ENCODE data around the gene OR10G4.
"Not testable (repeated sequence)": the region's sequence is repeated elsewhere in the genome, so short reads cannot be mapped to it uniquely, and the experiment has no call there.

Gene OR10G4, protein sequence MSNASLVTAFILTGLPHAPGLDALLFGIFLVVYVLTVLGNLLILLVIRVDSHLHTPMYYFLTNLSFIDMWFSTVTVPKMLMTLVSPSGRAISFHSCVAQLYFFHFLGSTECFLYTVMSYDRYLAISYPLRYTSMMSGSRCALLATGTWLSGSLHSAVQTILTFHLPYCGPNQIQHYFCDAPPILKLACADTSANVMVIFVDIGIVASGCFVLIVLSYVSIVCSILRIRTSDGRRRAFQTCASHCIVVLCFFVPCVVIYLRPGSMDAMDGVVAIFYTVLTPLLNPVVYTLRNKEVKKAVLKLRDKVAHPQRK

DNA sequence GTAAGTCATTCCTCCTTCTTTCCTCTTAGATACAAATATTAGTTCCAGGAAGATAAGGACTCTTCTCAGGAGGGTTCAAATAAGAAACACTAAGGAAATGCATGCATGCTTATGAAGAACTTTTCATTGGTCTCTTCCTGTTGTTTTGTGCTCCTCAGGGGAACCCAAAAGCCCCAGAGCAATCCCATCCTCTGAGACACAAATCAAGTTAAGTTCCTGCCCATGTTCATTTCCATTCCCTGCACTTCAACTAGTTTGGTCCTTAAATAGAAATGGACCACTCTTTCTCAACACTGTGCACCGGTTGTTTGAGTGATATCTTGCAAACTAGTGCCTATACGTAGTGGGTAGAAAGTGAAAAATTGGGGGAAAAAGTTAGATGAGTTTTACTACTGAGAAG, at the start of gene OR10G4:
Gene OR10G4 (plus strand): TSS at position 301 of the 400 bp plus-strand sequence. CDS start 2,578 bp downstream, outside the sequence.
- DNase-seq: no peak

DNA sequence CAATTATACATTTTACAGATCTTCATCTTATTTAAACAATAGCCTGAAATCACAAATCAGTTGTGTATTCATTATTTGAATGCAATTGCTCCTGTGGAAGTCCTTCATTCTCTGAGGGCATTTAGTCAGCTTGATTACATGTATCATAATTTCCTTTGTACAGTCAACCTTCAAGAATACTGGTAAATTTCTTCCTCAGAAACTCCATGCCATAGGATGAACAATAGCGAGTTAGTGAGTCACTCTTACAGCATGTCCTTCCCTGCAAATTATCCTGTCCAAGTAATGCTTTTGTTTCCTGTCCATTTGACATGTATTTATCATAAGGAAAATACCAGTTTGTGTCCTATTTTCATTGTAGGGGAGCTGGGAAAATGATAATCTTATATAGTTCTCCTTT, 39.0 kb upstream of the OR10G4 start:
- DNase-seq: peak; percentile 54

DNA sequence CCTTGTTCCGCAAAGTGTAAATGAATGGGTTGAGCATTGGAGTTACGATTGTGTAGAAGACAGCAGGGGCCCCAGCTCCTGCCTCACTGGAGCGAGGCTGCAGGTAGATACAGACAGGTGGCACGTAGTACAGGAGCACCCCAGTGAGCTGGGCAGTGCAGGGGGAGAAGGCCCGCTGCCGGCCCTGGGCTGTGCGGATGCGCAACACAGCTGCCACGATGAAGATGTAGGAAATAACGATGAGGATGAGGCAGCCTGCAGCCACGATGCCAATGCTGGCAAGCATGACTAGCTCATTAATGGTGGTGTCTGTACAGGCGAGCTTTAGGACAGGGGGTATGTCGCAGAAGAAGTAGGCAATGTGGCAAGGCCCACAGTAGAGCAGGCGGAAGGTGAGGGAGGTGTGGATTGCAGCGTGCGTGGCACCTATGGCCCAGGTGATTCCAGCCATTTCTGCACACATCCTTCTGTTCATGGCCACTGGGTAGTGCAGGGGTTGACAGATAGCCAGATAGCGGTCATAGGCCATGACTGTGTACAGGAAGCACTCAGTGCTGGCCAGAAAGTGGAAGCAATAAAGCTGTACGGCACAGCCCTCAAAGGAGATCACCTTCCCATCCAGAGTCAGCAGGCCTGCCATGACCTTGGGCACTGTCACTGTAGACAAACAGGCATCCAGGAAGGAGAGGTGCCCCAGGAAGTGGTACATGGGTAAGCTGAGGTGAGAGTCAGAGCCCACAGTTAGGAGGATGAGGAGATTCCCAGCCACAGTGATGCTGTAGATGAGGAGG, 35.8 kb upstream of the OR10G4 start:
- DNase-seq: no peak

DNA sequence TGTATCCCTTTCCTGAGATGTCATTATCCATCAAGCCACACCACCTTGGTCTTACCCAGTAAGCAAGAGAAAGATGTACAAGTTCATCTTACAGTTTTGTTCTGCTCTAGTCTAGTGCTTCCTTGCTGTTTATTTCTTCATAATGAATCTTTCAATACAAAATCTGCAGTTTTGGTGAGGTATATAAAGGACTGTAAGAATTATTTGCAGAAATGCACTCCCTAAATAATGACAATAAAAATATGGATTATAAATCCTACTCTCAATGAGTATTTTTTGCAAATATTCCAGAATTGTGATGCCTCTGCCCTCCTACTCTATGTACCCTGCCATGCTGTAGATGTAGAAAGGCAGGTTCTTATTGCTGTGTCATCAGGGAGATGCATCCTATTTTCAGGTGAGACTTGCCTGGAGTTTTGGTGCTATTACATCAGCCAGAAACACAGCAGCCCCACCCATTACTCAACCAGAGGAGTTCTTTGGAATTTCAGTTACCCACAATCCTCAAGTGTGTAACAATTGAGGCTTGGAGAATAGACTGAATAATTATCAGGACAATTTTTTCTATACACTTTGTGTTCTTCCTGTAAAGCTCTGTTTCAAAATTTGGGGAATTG, 35.0 kb upstream of the OR10G4 start, which contains the start of gene OR10S1:
Gene OR10S1 (minus strand): TSS at position 51 of the 617 bp plus-strand sequence. CDS start 117 bp downstream, outside the sequence.
- no peak for DNase-seq

DNA sequence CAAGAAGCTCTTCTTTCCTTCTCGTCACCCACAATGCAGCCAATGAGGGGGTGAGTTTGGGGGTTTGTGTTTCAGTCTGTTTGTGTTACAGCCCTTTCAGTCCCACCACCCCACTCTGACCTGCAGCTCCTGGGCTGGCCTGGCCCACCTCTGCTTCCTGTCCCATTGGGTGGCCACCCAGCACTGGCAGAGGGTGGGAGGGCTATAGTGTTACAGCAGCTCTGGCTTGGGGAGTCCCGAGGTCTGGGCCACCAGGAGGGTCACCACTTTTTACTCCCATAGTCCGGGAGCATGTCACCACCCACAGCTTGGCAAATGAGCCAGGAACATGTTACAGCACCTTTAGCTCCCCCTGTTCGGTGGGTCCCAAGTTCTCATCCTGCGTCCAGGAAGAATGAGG, 33.5 kb upstream of the OR10G4 start:
- DNase-seq: no peak

DNA sequence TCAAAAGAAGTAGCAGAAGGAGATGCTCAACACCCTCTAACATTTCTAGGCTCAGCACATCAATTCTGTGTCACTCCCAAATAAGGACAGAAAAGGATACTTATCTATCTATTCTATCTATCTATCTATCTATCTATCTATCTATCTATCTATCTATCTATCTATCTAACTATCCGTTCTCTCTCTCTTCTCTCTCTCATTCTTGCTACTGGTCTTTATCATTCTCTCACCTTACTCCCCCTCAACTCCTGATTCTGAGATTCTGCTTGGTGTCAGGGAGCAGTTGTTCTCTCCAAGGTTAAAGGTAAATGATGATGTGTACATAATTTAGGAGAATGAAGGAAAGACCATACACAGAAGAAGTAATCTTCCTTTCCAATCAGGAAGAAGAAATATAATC, 17.7 kb upstream of the OR10G4 start, which contains the start of gene OR10G6:
Gene OR10G6 (minus strand): TSS at position 43 of the 400 bp plus-strand sequence. CDS start 0 bp downstream, at position 43.
- no peak for DNase-seq

DNA sequence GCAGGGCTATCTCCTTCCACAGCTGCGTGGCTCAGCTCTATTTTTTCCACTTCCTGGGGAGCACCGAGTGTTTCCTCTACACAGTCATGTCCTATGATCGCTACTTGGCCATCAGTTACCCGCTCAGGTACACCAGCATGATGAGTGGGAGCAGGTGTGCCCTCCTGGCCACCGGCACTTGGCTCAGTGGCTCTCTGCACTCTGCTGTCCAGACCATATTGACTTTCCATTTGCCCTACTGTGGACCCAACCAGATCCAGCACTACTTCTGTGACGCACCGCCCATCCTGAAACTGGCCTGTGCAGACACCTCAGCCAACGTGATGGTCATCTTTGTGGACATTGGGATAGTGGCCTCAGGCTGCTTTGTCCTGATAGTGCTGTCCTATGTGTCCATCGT, 3.0 kb downstream of the OR10G4 start:
- DNase-seq: not testable (repeated sequence)

DNA sequence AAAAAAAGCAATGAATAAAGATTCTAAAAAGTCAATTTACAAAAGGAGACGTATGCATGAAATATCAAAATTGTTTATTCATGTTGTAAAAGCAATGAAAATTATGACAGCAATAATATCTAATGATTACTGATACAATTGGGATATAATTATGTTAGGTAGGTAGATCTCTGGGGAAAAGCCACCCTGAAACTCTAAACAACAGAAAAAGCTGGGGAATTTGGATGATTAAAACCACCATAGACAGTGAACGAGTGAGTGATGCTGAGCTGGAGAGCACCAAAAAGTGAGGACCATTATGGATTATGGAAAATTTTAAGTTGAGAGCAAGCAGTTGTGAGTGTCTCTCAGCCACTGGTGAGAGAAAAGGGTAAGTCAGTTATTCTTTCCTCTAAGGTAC, 13.7 kb downstream of the OR10G4 start, which contains the start of gene OR10G8:
Gene OR10G8 (plus strand): TSS at position 301 of the 400 bp plus-strand sequence. CDS start 2,825 bp downstream, outside the sequence.
- no peak for DNase-seq

DNA sequence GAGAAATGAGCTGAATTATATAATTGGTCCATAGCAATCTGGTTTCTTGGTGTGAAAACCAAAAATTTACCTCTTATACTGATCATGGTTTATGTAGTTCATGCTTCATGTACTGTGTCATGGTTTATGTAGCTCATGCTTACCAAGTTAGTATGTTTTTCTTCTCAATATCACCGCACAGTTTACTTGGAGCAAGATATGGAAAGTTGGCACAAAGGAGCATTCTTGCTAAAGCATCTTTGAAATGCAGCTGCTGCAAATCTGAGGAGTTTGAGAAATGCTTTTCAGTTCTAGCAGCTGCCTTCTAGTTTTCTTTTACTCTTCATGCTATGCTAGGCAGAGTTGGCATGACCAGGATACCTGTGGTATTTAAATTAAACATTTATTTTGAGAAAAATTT, 23.9 kb downstream of the OR10G4 start:
- DNase-seq: no peak

DNA sequence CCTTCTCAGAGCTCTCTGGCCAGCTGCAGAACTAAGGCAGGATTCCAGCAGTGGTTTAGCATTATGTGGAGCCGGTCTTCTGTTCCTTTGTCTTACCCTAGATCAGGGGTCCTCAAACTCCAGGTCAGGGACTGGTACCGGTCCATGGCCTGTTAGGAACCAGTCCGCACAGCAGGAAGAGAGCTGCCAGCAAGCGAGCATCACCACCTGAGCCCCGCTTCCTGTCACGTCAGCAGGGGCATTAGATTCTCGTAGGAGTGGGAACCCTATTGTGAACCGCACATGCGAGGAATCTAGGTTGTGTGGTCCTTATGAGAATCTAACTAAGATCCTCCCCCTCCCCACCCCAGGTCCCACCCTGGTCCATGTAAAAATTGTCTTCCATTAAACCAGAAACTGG, 26.8 kb downstream of the OR10G4 start:
- DNase-seq: no peak

DNA sequence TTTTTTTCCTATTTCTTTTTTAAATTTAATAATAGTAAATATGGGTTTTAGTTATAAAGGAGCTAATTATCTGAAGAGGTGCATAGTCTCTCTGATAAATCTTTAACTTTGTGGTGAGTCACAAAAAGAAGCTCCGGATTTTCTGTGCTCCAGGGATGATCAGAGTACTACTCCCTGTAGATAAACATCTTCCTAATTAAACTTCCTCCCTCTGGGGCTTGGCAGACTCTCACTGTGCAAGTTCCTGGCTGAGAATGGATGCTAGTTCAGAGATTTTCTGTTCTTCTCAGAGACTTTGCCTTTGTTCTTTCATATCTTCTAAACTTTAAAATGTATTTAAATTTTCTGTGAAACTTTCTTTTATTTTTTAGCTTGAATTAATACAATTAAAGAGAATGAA, 28.5 kb downstream of the OR10G4 start, which contains the start of gene OR10G7:
Gene OR10G7 (minus strand): TSS at position 72 of the 400 bp plus-strand sequence. CDS start 2,324 bp downstream, outside the sequence.
- DNase-seq: no peak

DNA sequence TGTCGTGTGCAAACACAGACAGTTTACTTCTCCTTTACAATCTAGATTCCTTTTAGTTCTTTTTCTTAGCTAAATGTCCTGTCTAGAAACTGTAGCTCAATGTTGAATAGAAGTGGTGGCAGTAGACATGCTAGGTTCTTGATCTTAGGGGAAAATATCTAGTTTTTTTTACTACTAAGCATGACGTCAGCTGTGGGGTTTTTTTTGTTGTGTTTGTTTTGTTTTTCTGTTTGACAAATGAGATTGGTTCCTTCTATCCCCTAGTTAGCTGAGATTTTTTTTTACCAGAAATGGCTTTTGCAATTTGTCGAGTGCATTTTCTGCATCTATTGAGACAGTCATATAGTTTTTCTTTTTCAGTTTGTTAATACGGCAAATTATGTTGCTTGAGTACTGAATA, 30.6 kb downstream of the OR10G4 start:
- DNase-seq: no peak

DNA sequence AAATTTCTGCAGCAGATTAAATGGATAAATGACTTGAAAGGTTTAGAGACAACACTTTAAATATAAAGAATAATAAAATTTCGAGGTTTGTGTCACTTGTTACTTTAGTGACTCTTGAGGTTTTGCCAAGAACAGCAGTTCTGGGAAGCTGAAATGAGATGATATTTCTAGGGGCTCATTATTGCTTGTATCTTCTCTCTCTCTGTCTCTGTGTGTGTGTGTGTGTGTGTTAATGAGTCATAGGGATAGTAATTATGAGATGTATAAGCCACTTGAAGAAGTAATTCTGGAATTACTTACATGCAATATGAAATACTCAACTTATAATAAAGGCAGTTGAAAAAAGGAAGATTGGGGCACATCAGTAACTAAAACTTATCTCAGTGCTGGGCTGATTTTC, 38.0 kb downstream of the OR10G4 start:
- DNase-seq: no peak

DNA sequence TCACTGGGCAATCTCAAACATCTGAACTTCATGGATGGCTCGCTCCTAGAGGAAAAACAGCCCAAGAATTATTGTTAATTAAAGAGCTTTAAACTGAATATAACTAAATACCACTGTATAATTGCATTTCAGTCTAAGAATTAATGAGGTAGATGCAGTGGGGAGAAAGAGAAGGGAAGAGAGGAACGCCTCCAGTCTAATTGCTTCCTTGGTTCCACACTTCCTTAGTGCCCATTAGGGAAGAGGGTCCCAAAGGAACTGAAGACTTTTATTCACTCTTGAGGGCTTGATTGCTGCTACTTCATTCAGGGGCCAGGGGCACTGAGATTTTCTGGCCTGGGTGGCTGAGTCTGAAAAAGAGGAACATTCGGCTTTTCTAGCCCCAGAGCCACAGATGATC, 40.2 kb downstream of the OR10G4 start:
- no peak for DNase-seq

All from amniotic stem cell (primary cell).